Neuron (in vitro differentiated cells): ENCODE data around the gene PRMT6.
"Not testable (repeated sequence)": the region's sequence is repeated elsewhere in the genome, so short reads cannot be mapped to it uniquely, and the experiment has no call there.

Source experiments
- H2AFZ ChIP-seq: one replicate; pipeline ENCODE4 v1.6.1; 2013; ENCODE audit warnings: low read depth, mild to moderate bottlenecking, inconsistent platforms, low read length, moderate library complexity
- H3K27me3 ChIP-seq: one replicate; pipeline ENCODE4 v1.6.1; 2013; ENCODE audit warnings: low read length; ENCODE audit not compliant: insufficient read depth
- H3K36me3 ChIP-seq: one replicate; pipeline ENCODE4 v1.6.1; 2013; ENCODE audit warnings: low read length; ENCODE audit not compliant: insufficient read depth
- H3K4me1 ChIP-seq: one replicate; pipeline ENCODE4 v1.6.1; 2013; ENCODE audit warnings: low read length; ENCODE audit not compliant: insufficient read depth
- H3K4me3 ChIP-seq: 2 replicates; pipeline ENCODE4 v1.5.1; 2013; ENCODE audit warnings: mild to moderate bottlenecking, low read length, moderate library complexity
- H3K9me3 ChIP-seq: one replicate; pipeline ENCODE4 v1.6.1; 2013; ENCODE audit warnings: low read length

PRMT6 gene

DNA sequence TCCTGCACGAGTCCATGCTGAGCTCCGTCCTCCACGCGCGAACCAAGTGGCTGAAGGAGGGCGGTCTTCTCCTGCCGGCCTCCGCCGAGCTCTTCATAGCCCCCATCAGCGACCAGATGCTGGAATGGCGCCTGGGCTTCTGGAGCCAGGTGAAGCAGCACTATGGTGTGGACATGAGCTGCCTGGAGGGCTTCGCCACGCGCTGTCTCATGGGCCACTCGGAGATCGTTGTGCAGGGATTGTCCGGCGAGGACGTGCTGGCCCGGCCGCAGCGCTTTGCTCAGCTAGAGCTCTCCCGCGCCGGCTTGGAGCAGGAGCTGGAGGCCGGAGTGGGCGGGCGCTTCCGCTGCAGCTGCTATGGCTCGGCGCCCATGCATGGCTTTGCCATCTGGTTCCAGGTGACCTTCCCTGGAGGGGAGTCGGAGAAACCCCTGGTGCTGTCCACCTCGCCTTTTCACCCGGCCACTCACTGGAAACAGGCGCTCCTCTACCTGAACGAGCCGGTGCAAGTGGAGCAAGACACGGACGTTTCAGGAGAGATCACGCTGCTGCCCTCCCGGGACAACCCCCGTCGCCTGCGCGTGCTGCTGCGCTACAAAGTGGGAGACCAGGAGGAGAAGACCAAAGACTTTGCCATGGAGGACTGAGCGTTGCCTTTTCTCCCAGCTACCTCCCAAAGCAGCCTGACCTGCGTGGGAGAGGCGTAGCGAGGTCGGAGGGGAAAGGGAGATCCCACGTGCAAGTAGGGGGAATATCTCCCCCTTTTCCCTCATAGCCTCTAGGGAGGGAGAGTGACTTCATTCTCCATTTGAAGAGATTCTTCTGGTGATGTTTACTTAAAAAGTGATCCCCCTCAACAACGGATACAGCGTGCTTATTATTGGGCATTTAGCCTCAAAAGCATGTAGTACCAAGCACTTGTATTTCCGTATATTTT lies 991 bp downstream of the PRMT6 start:
- peak overlapping the region; percentile 81 for H3K4me3 ChIP-seq
- peaks cover 14% of the 10 kb centered on the region for H3K4me1 ChIP-seq
- peaks cover 13% of the 10 kb centered on the region for H3K36me3 ChIP-seq
- H2AFZ ChIP-seq = peak overlapping the region; percentile 81
- peaks cover 2% of the 10 kb centered on the region for H3K9me3 ChIP-seq
- no peaks in the 10 kb centered on the region for H3K27me3 ChIP-seq

DNA sequence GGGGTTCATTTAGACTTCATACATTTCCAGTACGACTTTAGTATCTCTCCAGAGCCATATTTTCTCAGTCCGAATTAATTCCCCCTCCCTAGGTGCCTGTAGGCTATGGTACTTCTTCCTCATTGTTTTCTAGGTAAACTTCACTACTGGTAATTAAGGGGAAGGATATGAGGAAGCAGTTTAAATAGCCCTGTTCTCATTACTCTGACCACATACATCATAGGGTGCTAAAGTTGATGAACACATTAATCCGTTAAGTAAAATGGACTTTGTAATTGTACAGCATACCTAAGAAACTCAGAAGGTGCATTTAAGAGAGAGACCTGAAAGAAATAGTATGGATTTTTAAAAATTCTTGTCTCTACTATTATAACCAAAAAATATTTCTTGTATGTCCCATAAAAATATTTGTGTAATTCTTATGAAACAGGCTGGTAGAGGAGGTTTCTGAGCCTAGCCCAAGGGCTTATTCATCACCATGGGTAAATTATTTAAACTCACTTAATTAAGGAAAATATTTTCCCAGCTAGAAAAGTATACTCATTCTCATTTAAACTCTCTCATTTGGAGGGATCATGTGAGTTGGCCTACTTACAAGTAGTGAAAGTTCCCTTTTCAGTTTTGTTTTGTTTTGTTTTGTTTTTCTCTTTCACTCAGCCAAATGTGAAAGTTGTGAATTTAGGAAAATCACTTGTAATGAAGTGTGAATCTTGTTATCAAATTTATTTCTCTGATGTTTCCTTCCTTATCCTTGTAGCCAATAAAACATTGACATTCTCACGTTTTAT lies 2.0 kb downstream of the PRMT6 start:
- H2AFZ ChIP-seq = no peak overlapping the region
- peaks cover 13% of the 10 kb centered on the region for H3K36me3 ChIP-seq
- H3K9me3 ChIP-seq = peaks cover 2% of the 10 kb centered on the region
- H3K4me3 ChIP-seq = peak overlapping the region; percentile 81
- H3K27me3 ChIP-seq = no peaks in the 10 kb centered on the region
- peaks cover 14% of the 10 kb centered on the region for H3K4me1 ChIP-seq

DNA sequence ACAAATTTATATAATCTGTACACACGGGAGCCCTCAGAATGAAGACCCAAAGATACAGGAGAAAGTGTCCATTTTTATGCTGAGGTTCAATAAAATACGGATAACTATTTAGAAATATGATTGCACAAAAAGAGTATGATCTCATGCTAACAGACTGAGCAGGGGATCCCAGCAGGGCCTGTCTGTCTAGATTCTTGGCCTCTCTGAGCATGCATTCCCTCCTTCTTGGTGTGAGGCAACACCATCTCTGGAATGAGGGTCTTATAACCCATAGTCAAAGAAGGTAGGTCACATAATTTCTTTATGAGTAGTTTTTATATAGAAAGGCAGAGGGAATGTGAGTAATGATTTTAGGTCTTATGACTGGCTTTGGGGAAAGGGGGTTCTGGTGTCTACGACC lies 5.4 kb downstream of the PRMT6 start:
- no peaks in the 10 kb centered on the region for H3K27me3 ChIP-seq
- no peak overlapping the region for H3K4me3 ChIP-seq
- H3K36me3 ChIP-seq = peaks cover 13% of the 10 kb centered on the region
- peaks cover 12% of the 10 kb centered on the region for H3K4me1 ChIP-seq
- no peak overlapping the region for H2AFZ ChIP-seq
- peaks cover 2% of the 10 kb centered on the region for H3K9me3 ChIP-seq

DNA sequence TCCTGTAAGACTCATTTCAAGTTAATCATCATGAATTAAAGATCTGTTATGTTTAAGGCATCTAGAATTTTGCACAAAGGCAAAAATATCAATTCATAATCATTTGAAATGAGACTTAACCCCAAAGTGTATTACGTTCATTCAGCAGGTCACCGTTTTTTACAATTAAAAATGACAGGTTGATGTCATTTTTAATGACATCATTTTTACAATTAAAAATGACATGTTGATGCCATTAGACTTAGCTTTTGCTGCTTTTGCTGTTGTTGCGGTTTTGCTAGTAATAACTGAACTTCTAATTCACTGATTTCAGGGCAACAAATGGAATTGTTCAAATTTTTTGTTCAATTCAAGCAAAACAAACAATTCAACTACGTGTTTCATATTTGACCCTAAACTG lies 17.0 kb downstream of the PRMT6 start:
- Histone ChIP-seq H3K4me3 (no peak overlapping the region), H3K9me3 (no peaks in the 10 kb centered on the region), H2AFZ (no peak overlapping the region), H3K36me3 (no peaks in the 10 kb centered on the region), H3K4me1 (no peaks in the 10 kb centered on the region), H3K27me3 (no peaks in the 10 kb centered on the region)

DNA sequence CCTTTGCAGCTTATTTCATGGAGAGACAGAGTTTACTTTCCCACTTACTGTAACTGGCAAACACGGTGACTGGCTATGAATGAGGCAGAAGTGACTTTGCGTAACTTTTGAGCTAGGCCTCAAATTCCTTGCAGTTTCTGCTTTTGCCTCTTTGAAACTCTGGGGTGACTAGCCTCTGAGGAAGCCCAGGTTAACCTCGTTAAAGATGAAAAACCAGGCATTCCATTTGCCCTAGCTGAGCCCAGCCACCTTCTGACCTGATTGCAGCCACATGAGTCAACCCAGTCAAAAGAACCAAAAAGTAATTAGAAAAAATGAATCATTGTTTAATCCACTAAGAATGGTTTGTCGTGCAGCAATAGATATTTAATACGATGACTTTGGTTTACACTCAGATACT lies 20.4 kb downstream of the PRMT6 start:
- Histone ChIP-seq H3K36me3 (no peaks in the 10 kb centered on the region), H3K27me3 (no peaks in the 10 kb centered on the region), H3K9me3 (no peaks in the 10 kb centered on the region), H3K4me3 (no peak overlapping the region), H3K4me1 (no peaks in the 10 kb centered on the region), H2AFZ (no peak overlapping the region)

DNA sequence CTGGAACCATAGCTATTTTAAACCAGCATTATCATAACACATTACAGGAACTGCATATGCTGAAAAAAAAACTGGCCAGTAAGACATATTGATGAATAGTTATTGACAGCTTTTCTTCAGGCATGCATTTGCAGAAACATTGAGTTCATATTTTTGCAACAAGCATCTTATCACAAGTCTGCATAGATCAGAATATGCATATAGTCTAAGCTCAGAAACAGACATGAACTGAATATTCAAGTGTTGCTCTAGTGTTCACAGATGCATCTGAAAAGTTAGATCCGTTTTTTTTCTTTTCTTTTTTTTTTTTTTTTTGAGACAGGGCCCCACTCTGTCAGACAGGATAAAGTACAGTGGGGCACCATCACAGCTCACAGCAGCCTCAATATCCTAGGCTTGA lies 22.8 kb downstream of the PRMT6 start:
- no peaks in the 10 kb centered on the region for H3K9me3 ChIP-seq
- no peaks in the 10 kb centered on the region for H3K36me3 ChIP-seq
- H3K4me3 ChIP-seq = no peak overlapping the region
- no peak overlapping the region for H2AFZ ChIP-seq
- no peaks in the 10 kb centered on the region for H3K4me1 ChIP-seq
- no peaks in the 10 kb centered on the region for H3K27me3 ChIP-seq

DNA sequence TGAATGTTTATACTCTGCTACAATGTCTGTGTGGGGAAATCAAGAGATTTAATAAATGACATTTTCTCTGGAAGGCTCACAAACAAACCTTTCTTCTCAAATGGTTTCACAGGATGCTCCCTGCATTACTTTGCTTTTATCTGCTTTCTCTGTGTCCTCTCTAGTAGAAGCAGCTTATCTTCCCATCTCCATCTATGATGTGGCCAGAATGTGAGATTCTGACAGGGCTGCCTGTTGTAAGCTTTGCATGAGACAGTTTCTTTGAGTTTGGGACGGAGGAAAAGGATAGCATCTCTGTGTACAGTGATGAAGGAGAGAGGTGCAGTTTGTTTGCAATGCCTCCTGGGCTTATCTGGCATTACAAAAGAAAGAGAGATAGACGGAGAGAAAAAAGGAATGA lies 24.6 kb downstream of the PRMT6 start:
- Histone ChIP-seq H3K4me1 (no peaks in the 10 kb centered on the region), H3K4me3 (no peak overlapping the region), H3K36me3 (no peaks in the 10 kb centered on the region), H3K27me3 (no peaks in the 10 kb centered on the region), H2AFZ (no peak overlapping the region), H3K9me3 (no peaks in the 10 kb centered on the region)

DNA sequence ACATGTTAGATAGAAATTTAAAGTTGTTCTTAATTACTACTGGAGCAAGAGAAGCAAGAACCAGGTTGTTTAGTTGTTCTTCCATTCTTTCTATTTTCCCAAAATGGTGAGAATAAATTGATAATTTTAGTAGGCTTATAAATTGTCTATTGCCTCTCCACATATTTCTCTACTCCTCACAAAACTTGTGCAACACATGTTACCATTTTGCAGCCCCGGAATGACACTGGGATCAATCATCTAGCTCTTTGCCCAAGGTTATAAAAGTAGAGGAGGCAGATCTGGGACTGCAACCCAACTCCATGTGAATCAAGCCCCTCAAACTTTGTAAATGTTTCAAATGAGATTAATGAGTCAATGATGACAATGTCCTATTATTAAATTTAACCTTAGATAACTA lies 34.9 kb downstream of the PRMT6 start:
- H3K9me3 ChIP-seq = no peaks in the 10 kb centered on the region
- no peaks in the 10 kb centered on the region for H3K4me1 ChIP-seq
- H3K4me3 ChIP-seq = no peak overlapping the region
- no peak overlapping the region for H2AFZ ChIP-seq
- no peaks in the 10 kb centered on the region for H3K27me3 ChIP-seq
- H3K36me3 ChIP-seq = no peaks in the 10 kb centered on the region

DNA sequence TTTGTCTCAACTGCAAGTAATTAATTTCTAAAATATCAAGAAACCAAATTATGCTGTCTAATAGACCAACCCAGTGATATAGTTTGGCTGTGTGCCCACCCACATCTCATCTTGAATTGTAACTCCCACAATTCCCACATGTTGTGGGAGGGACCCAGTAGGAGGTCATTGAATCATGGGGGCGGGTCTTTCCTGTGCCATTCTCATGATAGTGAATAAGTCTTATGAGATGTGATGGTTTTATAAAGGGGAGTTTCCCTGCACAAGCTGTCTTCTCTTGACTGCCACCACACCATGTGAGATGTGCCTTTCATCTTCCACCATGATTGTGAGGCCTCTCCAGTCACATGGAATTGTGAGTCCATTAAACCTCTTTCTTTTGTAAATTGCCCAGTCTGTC lies 36.9 kb downstream of the PRMT6 start:
- H3K27me3 ChIP-seq, H3K36me3 ChIP-seq, H3K4me1 ChIP-seq, H2AFZ ChIP-seq, H3K9me3 ChIP-seq, H3K4me3 ChIP-seq: not testable (repeated sequence)

DNA sequence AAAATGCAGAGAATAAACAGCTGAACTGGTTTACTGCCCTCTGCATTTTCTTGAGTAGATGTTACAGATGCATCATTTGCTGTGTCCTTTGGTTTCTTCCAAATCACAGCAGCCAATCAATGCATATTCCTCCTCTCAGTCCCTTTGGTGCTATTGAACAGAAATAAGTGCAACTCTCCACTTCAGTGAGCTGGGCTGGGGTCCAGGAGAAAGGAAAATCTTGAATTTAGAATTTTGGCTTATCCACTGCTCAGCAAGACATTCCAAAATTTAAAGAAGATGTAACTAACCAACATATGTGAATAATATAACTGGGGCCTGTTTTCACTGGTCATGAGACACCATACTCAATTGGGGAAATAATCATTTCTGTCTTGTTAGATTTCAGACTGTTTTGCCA lies 39.2 kb downstream of the PRMT6 start:
- no peak overlapping the region for H2AFZ ChIP-seq
- H3K27me3 ChIP-seq = no peaks in the 10 kb centered on the region
- no peak overlapping the region for H3K4me3 ChIP-seq
- H3K36me3 ChIP-seq = no peaks in the 10 kb centered on the region
- H3K9me3 ChIP-seq = no peaks in the 10 kb centered on the region
- no peaks in the 10 kb centered on the region for H3K4me1 ChIP-seq

DNA sequence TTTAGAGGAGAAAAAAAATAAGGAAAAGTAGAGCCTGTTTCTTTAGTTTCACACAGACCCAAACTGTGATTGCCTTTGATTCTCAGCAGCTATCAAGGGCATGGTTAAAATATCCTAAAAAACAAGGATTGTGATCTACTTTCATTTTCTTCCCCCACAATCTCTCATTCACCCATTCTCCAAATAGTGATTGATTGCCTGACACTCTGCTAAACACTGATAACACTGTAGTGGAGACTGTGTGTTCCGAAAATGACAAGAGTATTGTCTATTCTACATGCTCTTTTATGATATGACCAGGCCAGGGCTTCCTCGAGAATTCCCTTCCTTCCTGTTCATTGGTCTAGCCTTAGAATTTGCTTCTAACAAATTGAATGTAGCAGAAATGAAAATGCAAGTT lies 40.2 kb downstream of the PRMT6 start:
- Histone ChIP-seq H2AFZ (no peak overlapping the region), H3K27me3 (no peaks in the 10 kb centered on the region), H3K4me1 (no peaks in the 10 kb centered on the region), H3K9me3 (no peaks in the 10 kb centered on the region), H3K36me3 (no peaks in the 10 kb centered on the region), H3K4me3 (no peak overlapping the region)

DNA sequence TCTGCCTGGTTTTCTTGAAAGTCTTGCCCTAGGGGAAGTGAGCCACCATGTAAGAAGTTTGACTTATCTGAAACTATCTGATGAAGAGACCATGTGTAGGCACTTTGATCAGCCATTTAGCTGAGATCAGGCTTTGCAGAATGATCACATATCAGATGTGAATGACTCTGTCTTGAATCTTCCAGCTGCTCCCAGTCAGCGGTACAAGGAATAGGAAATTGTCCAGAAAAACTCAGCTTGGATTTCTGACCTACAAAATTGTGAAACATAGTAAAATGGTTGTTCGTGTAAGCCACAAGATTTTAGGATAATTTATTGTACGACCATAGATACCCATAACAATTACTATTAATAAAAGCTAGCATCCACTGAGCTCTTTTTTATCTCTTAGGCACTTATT lies 42.5 kb downstream of the PRMT6 start:
- H3K4me1 ChIP-seq = peaks cover 8% of the 10 kb centered on the region
- no peak overlapping the region for H3K4me3 ChIP-seq
- no peaks in the 10 kb centered on the region for H3K9me3 ChIP-seq
- H3K36me3 ChIP-seq = no peaks in the 10 kb centered on the region
- H3K27me3 ChIP-seq = no peaks in the 10 kb centered on the region
- no peak overlapping the region for H2AFZ ChIP-seq

DNA sequence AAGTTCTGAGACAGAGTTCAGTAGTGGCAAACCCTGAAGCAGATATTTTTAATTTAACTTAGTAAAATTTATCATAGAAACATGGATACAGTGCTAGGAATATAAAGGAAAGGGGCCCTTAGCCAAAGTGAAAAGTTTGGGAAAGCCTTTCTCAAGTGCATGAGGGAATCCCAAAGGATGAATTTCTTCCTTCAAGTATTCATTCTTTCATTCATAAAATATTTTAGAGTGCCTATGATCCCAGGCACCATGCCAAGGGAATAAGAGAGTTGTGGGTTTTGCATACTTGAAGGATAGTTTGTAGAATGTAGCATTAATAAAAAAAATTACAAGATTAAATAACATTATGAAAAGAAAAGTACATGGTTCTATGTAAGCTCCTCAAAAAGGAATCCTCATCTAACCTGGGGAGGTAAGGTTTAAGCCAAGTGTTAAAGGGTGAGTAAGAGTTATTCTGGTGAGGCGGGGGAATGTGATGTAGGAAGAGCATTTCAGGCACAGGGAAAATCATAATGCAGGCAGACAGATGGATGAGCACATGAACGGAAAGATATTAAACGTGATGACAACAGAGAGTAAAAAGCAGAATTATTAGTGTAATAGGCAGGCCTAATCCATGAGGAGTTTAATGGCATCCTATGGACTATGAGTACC lies 44.0 kb downstream of the PRMT6 start:
- no peaks in the 10 kb centered on the region for H3K9me3 ChIP-seq

More for the DNA sequence above, 44.0 kb downstream of the PRMT6 start:
- no peak overlapping the region for H3K4me3 ChIP-seq
- no peaks in the 10 kb centered on the region for H3K27me3 ChIP-seq
- no peaks in the 10 kb centered on the region for H3K36me3 ChIP-seq
- peaks cover 8% of the 10 kb centered on the region for H3K4me1 ChIP-seq
- no peak overlapping the region for H2AFZ ChIP-seq
